Neural progenitor cell (in vitro differentiated cells): ENCODE data around the gene CROCC2. TPM values are rescaled to one million over a fixed set of nuclear protein-coding genes. Genes with fewer than 3 reads are reported as not detected.

Experiments used
- DNase-seq: peaks from one replicate; pipeline ENCODE4 v3.0.0-alpha.2; 2016; ENCODE audit warnings: low spot score
- H2AFZ ChIP-seq: fragments of 200-600 bp; sonication (generic); replicated peaks from 2 replicates; pipeline ENCODE4 v1.6.1; 2016; ENCODE audit warnings: antibody characterized with exemption
- H3F3A ChIP-seq: fragments of 200-600 bp; sonication (generic); 2 replicates; pipeline ENCODE4 v1.6.1; 2016; ENCODE audit warnings: antibody characterized with exemption, low read depth
- H3K27ac ChIP-seq: fragments of 200-600 bp; sonication (generic); 2 replicates; pipeline ENCODE4 v1.5.1; 2016; ENCODE audit warnings: mild to moderate bottlenecking
- H3K27me3 ChIP-seq: fragments of 200-600 bp; sonication (generic); 2 replicates; pipeline ENCODE4 v1.6.1; 2016; ENCODE audit warnings: mild to moderate bottlenecking, moderate library complexity
- H3K36me3 ChIP-seq: fragments of 200-600 bp; sonication (generic); 2 replicates; pipeline ENCODE4 v1.5.1; 2016
- H3K4me1 ChIP-seq: fragments of 200-600 bp; sonication (generic); 2 replicates; pipeline ENCODE4 v1.6.1; 2016; ENCODE audit warnings: mixed run types
- H3K4me2 ChIP-seq: fragments of 200-600 bp; sonication (generic); 2 replicates; pipeline ENCODE4 v1.6.1; 2016
- H3K4me3 ChIP-seq: fragments of 200-600 bp; sonication (generic); 2 replicates; pipeline ENCODE4 v1.5.1; 2016
- H3K79me2 ChIP-seq: fragments of 200-600 bp; sonication (generic); 2 replicates; pipeline ENCODE4 v1.6.1; 2016; ENCODE audit warnings: low read depth
- H3K9ac ChIP-seq: fragments of 200-600 bp; sonication (generic); 2 replicates; pipeline ENCODE4 v1.6.1; 2016
- H3K9me3 ChIP-seq: fragments of 200-600 bp; sonication (generic); 2 replicates; pipeline ENCODE4 v1.5.1; 2016; ENCODE audit warnings: low read depth
- H4K20me1 ChIP-seq: fragments of 200-600 bp; sonication (generic); 2 replicates; pipeline ENCODE4 v1.6.1; 2016; ENCODE audit warnings: low read depth
- H3K27ac Mint-ChIP-seq: 3 replicates; pipeline ENCODE4 v1.8.0; 2021; ENCODE audit warnings: mixed read lengths
- H3K27me3 Mint-ChIP-seq: 2 replicates; pipeline ENCODE4 v1.8.0; 2022; ENCODE audit warnings: low read depth, mild to moderate bottlenecking, inconsistent platforms, moderate library complexity, mixed read lengths; ENCODE audit not compliant: insufficient read depth
- H3K36me3 Mint-ChIP-seq: 3 replicates; pipeline ENCODE4 v1.8.0; 2021; ENCODE audit warnings: mixed read lengths
- H3K4me1 Mint-ChIP-seq: 3 replicates; pipeline ENCODE4 v1.8.0; 2021; ENCODE audit warnings: mixed read lengths
- H3K4me3 Mint-ChIP-seq: 3 replicates; pipeline ENCODE4 v1.8.0; 2021; ENCODE audit warnings: mild to moderate bottlenecking, moderate library complexity, mixed read lengths
- H3K9me3 Mint-ChIP-seq: 3 replicates; pipeline ENCODE4 v1.8.0; 2020; ENCODE audit warnings: mixed read lengths
- CTCF ChIP-seq: fragments of 200-600 bp; sonication (generic); IDR thresholded peaks from 2 replicates; pipeline ENCODE4 v1.5.1; 2017; ENCODE audit warnings: antibody characterized with exemption, mild to moderate bottlenecking
- EZH2 ChIP-seq: fragments of 200-600 bp; sonication (generic); IDR thresholded peaks from 2 replicates; pipeline ENCODE4 v1.6.1; 2017; ENCODE audit warnings: antibody characterized with exemption, mild to moderate bottlenecking, moderate library complexity
- EZH2phosphoT487 ChIP-seq: fragments of 200-600 bp; sonication (generic); IDR thresholded peaks from 2 replicates; pipeline ENCODE4 v1.6.1; 2017; ENCODE audit warnings: antibody characterized with exemption
- total RNA-seq: library from RNA; depleted of rRNA; stranded (reverse); fragments of >200 nt; gene quantifications from 2 replicates; pipeline ENCODE4 v1.2.3, GENCODE V29; 2015; ENCODE audit warnings: low replicate concordance

CROCC2 gene
- total RNA-seq, 1 donor from 2014 or later: not detected

GRCh38 chr2:241040081-241040803 lies 134.1 kb downstream of the CROCC2 start:
- Histone ChIP-seq H3K27me3 (peaks cover 59% of the 10 kb centered on the region), H3K79me2 (no peaks in the 10 kb centered on the region), H3K4me3 (no peak overlapping the region), H3K9me3 (no peaks in the 10 kb centered on the region), H3F3A (no peaks in the 10 kb centered on the region), H3K36me3 (no peaks in the 10 kb centered on the region), H4K20me1 (no peaks in the 10 kb centered on the region), H3K9ac (no peak overlapping the region), H3K4me2 (no peak overlapping the region), H3K27ac (no peak overlapping the region), H3K4me1 (peaks cover 14% of the 10 kb centered on the region), H2AFZ (no peak overlapping the region)
- no peaks in the 10 kb centered on the region for H3K36me3 Mint-ChIP-seq
- DNase-seq: no peak
- no peak overlapping the region for H3K27ac Mint-ChIP-seq
- TF ChIP-seq EZH2phosphoT487: no peak
- no peak for TF ChIP-seq EZH2
- TF ChIP-seq CTCF: no peak
- peaks cover 4% of the 10 kb centered on the region for H3K4me1 Mint-ChIP-seq
- H3K27me3 Mint-ChIP-seq: peaks cover 35% of the 10 kb centered on the region
- H3K4me3 Mint-ChIP-seq: no peak overlapping the region
- peaks cover 4% of the 10 kb centered on the region for H3K9me3 Mint-ChIP-seq

- Histone ChIP-seq H3K4me3 (no peak overlapping the region), H4K20me1 (no peaks in the 10 kb centered on the region), H3K9me3 (no peaks in the 10 kb centered on the region), H3K4me1 (peaks cover 9% of the 10 kb centered on the region), H3F3A (no peaks in the 10 kb centered on the region), H3K36me3 (no peaks in the 10 kb centered on the region), H2AFZ (no peak overlapping the region), H3K9ac (no peak overlapping the region), H3K4me2 (no peak overlapping the region), H3K27ac (no peak overlapping the region), H3K79me2 (no peaks in the 10 kb centered on the region), H3K27me3 (peaks cover 44% of the 10 kb centered on the region)
- Mint-ChIP-seq H3K27ac (no peak overlapping the region), H3K27me3 (peaks cover 36% of the 10 kb centered on the region), H3K4me1 (peaks cover 4% of the 10 kb centered on the region), H3K4me3 (no peak overlapping the region), H3K36me3 (no peaks in the 10 kb centered on the region), H3K9me3 (peaks cover 8% of the 10 kb centered on the region)
- no peak for TF ChIP-seq CTCF
- TF ChIP-seq EZH2: no peak
- TF ChIP-seq EZH2phosphoT487: no peak
- DNase-seq: no peak
These were observed 135.5 kb downstream of the CROCC2 start for GRCh38 chr2:241041589-241042158.

Other genes starting within 250 kb of the CROCC2 start
- gene AQP12B, start 223.5 kb upstream of the CROCC2 start, total RNA-seq: not detected in 2 replicates
- not detected in 2 replicates for gene AQP12A, start 214.5 kb upstream of the CROCC2 start, total RNA-seq
- 29.9 and 41.1 TPM in 2 replicates for gene KIF1A, start 86.1 kb upstream of the CROCC2 start, total RNA-seq
- not detected in 2 replicates for gene AGXT, start 37.5 kb upstream of the CROCC2 start, total RNA-seq
- gene MAB21L4, start 10.2 kb upstream of the CROCC2 start, total RNA-seq: not detected in 2 replicates
- 0.11 and 0.31 TPM in 2 replicates for gene SNED1, start 92.3 kb downstream of the CROCC2 start, total RNA-seq
- 42.2 and 58.1 TPM in 2 replicates for gene MTERF4, start 196.0 kb downstream of the CROCC2 start, total RNA-seq
- 20.3 and 35.1 TPM in 2 replicates for gene PASK, start 243.1 kb downstream of the CROCC2 start, total RNA-seq
- 40.0 and 52.9 TPM in 2 replicates for gene PPP1R7, start 244.1 kb downstream of the CROCC2 start, total RNA-seq